Measurements from ENCODE around the gene SPAG8.

SPAG8 gene

DNA sequence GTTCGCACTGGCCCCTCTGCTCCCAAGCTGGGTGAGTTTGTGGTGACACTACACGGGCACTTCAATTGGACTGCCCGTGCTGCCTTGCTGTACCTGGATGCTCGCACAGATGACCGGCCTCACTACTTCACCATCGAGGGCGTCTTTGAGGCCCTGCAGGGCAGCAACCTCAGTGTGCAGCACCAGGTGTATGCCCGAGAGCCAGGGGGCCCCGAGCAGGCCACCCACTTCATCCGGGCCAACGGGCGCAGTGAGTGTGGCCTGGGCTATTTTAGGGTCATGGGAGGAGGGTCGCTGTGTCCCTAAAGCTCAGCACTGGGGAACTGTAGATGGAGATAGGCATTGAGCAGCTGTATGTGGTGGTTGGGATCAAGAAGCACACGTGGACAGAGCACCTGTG lies 19.2 kb downstream of the SPAG8 start:
- TF ChIP-seq, protein P1, sequence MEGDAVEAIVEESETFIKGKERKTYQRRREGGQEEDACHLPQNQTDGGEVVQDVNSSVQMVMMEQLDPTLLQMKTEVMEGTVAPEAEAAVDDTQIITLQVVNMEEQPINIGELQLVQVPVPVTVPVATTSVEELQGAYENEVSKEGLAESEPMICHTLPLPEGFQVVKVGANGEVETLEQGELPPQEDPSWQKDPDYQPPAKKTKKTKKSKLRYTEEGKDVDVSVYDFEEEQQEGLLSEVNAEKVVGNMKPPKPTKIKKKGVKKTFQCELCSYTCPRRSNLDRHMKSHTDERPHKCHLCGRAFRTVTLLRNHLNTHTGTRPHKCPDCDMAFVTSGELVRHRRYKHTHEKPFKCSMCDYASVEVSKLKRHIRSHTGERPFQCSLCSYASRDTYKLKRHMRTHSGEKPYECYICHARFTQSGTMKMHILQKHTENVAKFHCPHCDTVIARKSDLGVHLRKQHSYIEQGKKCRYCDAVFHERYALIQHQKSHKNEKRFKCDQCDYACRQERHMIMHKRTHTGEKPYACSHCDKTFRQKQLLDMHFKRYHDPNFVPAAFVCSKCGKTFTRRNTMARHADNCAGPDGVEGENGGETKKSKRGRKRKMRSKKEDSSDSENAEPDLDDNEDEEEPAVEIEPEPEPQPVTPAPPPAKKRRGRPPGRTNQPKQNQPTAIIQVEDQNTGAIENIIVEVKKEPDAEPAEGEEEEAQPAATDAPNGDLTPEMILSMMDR (IDR thresholded peaks at IDR 0.05) = no peak
- Histone ChIP-seq H3K27me3 (ENCODE audit: control insufficient read depth, insufficient read depth, low read length) (no peaks in the 10 kb centered on the region), H3K4me2 (ENCODE audit: low read length) (no peak overlapping the region), H3K36me3 (ENCODE audit: control insufficient read depth, insufficient read depth, low read length) (no peaks in the 10 kb centered on the region), H3K9me3 (ENCODE audit: control insufficient read depth, low read length) (no peaks in the 10 kb centered on the region), H3K9ac (no peak overlapping the region), H2AFZ (no peak overlapping the region), H3K4me3 (ENCODE audit: low read depth, low read length) (no peak overlapping the region), H3K27ac (no peak overlapping the region), H3K79me2 (no peaks in the 10 kb centered on the region), H3K4me1 (no peaks in the 10 kb centered on the region)

- H3K27ac ChIP-seq = no peak overlapping the region
- H3K36me3 ChIP-seq (ENCODE audit: control insufficient read depth, insufficient read depth, low read length) = no peaks in the 10 kb centered on the region
- no peaks in the 10 kb centered on the region for H3K79me2 ChIP-seq
- H3K4me3 ChIP-seq (ENCODE audit: low read depth, low read length) = no peak overlapping the region
- H3K9me3 ChIP-seq (ENCODE audit: control insufficient read depth, low read length) = no peaks in the 10 kb centered on the region
- no peak overlapping the region for H2AFZ ChIP-seq
- H3K27me3 ChIP-seq (ENCODE audit: control insufficient read depth, insufficient read depth, low read length) = no peaks in the 10 kb centered on the region
- H3K9ac ChIP-seq = no peak overlapping the region
- no peak overlapping the region for H3K4me2 ChIP-seq (ENCODE audit: low read length)
- no peaks in the 10 kb centered on the region for H3K4me1 ChIP-seq
- TF ChIP-seq, protein P1 (IDR thresholded peaks at IDR 0.05) = no peak
These were observed 19.8 kb downstream of the SPAG8 start for GRCh38 chr9:35792024-35792813.

DNA sequence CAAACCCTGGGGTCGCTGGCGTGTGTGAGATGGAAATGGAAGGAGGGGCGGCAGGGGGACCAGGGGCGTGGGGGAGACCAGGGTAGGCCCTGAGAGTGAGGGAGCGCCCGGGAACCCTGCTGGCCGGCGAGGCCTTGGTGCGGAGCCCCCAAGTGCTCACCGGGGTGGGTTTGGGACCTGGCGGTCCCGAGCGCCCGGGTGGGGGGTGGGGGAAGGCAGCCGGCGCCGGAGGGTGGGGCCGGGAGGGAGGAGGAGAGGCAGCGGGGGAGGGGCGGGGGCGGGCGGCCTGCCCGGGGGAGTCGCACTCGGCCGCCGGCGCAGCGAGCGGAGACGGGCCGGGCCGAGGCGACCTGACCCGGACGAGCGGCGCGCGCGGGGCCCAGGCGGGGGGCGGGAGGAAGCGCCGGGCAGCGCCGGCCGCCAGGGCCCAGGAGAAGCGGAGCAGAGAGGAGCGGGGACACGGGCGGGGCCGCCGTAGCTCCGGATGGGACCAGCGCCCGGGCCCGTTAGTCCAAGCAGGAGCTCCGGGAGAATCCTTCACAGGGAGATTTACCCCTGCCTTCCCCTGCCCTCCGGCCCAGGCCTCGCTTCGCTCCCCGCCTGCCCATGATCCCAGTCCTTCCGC lies 20.7 kb downstream of the SPAG8 start, which contains the start of gene NPR2:
Gene NPR2, plus strand, starts transcription at position 295 of the 625 bp plus-strand sequence. CDS start 818 bp downstream, outside the sequence.
- Histone ChIP-seq H3K4me2 (ENCODE audit: low read length) (peak within 1 kb of the TSS; percentile 17), H2AFZ (no peak within 1 kb of the TSS), H3K4me1 (no peaks in the 10 kb centered on the region), H3K9me3 (ENCODE audit: control insufficient read depth, low read length) (no peaks in the 10 kb centered on the region), H3K4me3 (ENCODE audit: low read depth, low read length) (no peak within 1 kb of the TSS), H3K36me3 (ENCODE audit: control insufficient read depth, insufficient read depth, low read length) (no peaks in the 10 kb centered on the region), H3K27ac (no peak within 1 kb of the TSS), H3K27me3 (ENCODE audit: control insufficient read depth, insufficient read depth, low read length) (no peaks in the 10 kb centered on the region), H3K79me2 (no peaks in the 10 kb centered on the region), H3K9ac (no peak within 1 kb of the TSS)
- TF ChIP-seq, protein P1 (IDR thresholded peaks at IDR 0.05) = no peak

GRCh38 chr9:35790385-35791296 lies 21.4 kb downstream of the SPAG8 start:
- H3K27ac ChIP-seq = no peak overlapping the region
- TF ChIP-seq, protein P1 (IDR thresholded peaks at IDR 0.05) = peak; percentile 68

More at GRCh38 chr9:35790385-35791296, 21.4 kb downstream of the SPAG8 start:
- no peak overlapping the region for H2AFZ ChIP-seq
- no peaks in the 10 kb centered on the region for H3K79me2 ChIP-seq
- H3K27me3 ChIP-seq (ENCODE audit: control insufficient read depth, insufficient read depth, low read length) = no peaks in the 10 kb centered on the region
- H3K9ac ChIP-seq = no peak overlapping the region
- H3K9me3 ChIP-seq (ENCODE audit: control insufficient read depth, low read length) = no peaks in the 10 kb centered on the region
- H3K36me3 ChIP-seq (ENCODE audit: control insufficient read depth, insufficient read depth, low read length) = no peaks in the 10 kb centered on the region
- no peaks in the 10 kb centered on the region for H3K4me1 ChIP-seq
- no peak overlapping the region for H3K4me3 ChIP-seq (ENCODE audit: low read depth, low read length)
- peak overlapping the region; percentile 17 for H3K4me2 ChIP-seq (ENCODE audit: low read length)
